WI38 (cell line): ENCODE measurements around the gene SNX13.

ENCODE experiments used
- H3K4me3 ChIP-seq: 2 replicates; pipeline ENCODE4 v1.5.1; 2011; ENCODE audit warnings: low read depth, mild to moderate bottlenecking, control low read depth, low read length
- CTCF ChIP-seq: IDR thresholded peaks from 2 replicates; pipeline ENCODE4 v1.5.1; 2012; ENCODE audit warnings: low read depth, mild to moderate bottlenecking, control low read depth, low read length

SNX13 gene

GRCh38 chr7:17928055-17928454, 12.2 kb downstream of the SNX13 start:
- no peak overlapping the region for H3K4me3 ChIP-seq
- TF ChIP-seq CTCF, result no peak

- no peak for TF ChIP-seq CTCF
- H3K4me3 ChIP-seq, result no peak overlapping the region
Observed at GRCh38 chr7:17921857-17922416, 18.4 kb downstream of the SNX13 start.

GRCh38 chr7:17917842-17918241, 22.5 kb downstream of the SNX13 start:
- no peak overlapping the region for H3K4me3 ChIP-seq
- no peak for TF ChIP-seq CTCF

GRCh38 chr7:17916786-17917185, 23.5 kb downstream of the SNX13 start:
- H3K4me3 ChIP-seq, result no peak overlapping the region
- TF ChIP-seq CTCF, result no peak

- no peak overlapping the region for H3K4me3 ChIP-seq
- TF ChIP-seq CTCF, result no peak
Observed at GRCh38 chr7:17915796-17916195, 24.5 kb downstream of the SNX13 start.

GRCh38 chr7:17915168-17915567, 25.1 kb downstream of the SNX13 start:
- H3K4me3 ChIP-seq, result no peak overlapping the region
- TF ChIP-seq CTCF, result no peak

GRCh38 chr7:17913250-17913649, 27.0 kb downstream of the SNX13 start:
- H3K4me3 ChIP-seq, result no peak overlapping the region
- TF ChIP-seq CTCF, result no peak
